MCF 10A (cell line): ENCODE results near the gene KIFC1. TPM values are rescaled to one million over a fixed set of nuclear protein-coding genes. Genes with fewer than 3 reads are reported as not detected.
"Not testable (repeated sequence)": the region's sequence is repeated elsewhere in the genome, so short reads cannot be mapped to it uniquely, and the experiment has no call there.

Experiments
- BruUV-seq: library from RNA; stranded (reverse); fragments of 400-500 nt; replicated peaks from 2 replicates; lab custom pipeline; 2021; lab: Mats Ljungman, UMichigan
- CTCF ChIA-PET: fragments of 300-600 bp; sonication (Branson Sonifier 250); formaldehyde crosslinking; extraction: SDS; loops from one replicate; lab custom pipeline; 2021; ENCODE audit warnings: antibody characterized with exemption, inconsistent platforms; lab: Yijun Ruan, JAX
- POLR2A ChIA-PET: fragments of 300-600, 350-650 bp; sonication (Branson Sonifier 250); formaldehyde crosslinking; extraction: SDS; loops from one replicate; lab custom pipeline; 2020; ENCODE audit warnings: antibody characterized with exemption, inconsistent platforms; lab: Yijun Ruan, JAX
- DNase-seq: peaks from one replicate; pipeline ENCODE4 v3.0.0-alpha.2; 2018; ENCODE audit not compliant: unreplicated experiment
- H3K27ac Mint-ChIP-seq: one replicate; pipeline ENCODE4 v1.8.0; 2022; ENCODE audit warnings: mild to moderate bottlenecking, low read depth, mixed read lengths; ENCODE audit not compliant: unreplicated experiment
- H3K27me3 Mint-ChIP-seq: one replicate; pipeline ENCODE4 v1.8.0; 2022; ENCODE audit warnings: mixed read lengths; ENCODE audit not compliant: insufficient read depth, unreplicated experiment
- H3K36me3 Mint-ChIP-seq: one replicate; pipeline ENCODE4 v1.8.0; 2022; ENCODE audit warnings: mild to moderate bottlenecking, moderate library complexity, mixed read lengths; ENCODE audit not compliant: insufficient read depth, unreplicated experiment
- H3K4me1 Mint-ChIP-seq: one replicate; pipeline ENCODE4 v1.8.0; 2022; ENCODE audit warnings: mixed read lengths; ENCODE audit not compliant: insufficient read depth, unreplicated experiment
- H3K4me3 Mint-ChIP-seq: one replicate; pipeline ENCODE4 v1.8.0; 2022; ENCODE audit warnings: mild to moderate bottlenecking, moderate library complexity, mixed read lengths; ENCODE audit not compliant: unreplicated experiment
- H3K9me3 Mint-ChIP-seq: one replicate; pipeline ENCODE4 v1.8.0; 2022; ENCODE audit warnings: mixed read lengths; ENCODE audit not compliant: unreplicated experiment
- intact Hi-C: fragments of 100-400 bp; cut with micrococcal nuclease; formaldehyde crosslinking; loops from 2 replicates; pipeline ENCODE4 v1.14.1; 2022
- total RNA-seq: library from RNA; stranded (reverse); gene quantifications from 2 replicates; pipeline ENCODE4 v1.2.3, GENCODE V29; 2022
- TF ChIP-seq, protein P1 (sequence below): fragments of 200-600 bp; IDR thresholded peaks from one replicate; pipeline ENCODE4 v1.8.0; 2022; ENCODE audit warnings: antibody characterized with exemption, mild to moderate bottlenecking; ENCODE audit not compliant: unreplicated experiment

Gene KIFC1
- total RNA-seq, 1 experiment from 2014 or later, result 27.1 TPM

- ChIA-PET POLR2A (interaction anchor here (0.6 to 2.0 kb wide), 3 partner anchors 16 to 1022 kb away, joined by 3 to 12 read pairs (median 4); partner anchors contain the start of gene BAK1), CTCF (interaction anchor here (0.6 to 1.6 kb wide), 5 partner anchors 8 to 474 kb away, joined by 3 to 5 read pairs (median 3); no protein-coding TSS in a partner anchor)
- H3K4me1 Mint-ChIP-seq, result peaks cover 37% of the 10 kb centered on the region
- H3K9me3 Mint-ChIP-seq, result no peaks in the 10 kb centered on the region
- BruUV-seq, result no TSS peak
- peak overlapping the region; percentile 72 for H3K27ac Mint-ChIP-seq
- TF ChIP-seq, protein P1, sequence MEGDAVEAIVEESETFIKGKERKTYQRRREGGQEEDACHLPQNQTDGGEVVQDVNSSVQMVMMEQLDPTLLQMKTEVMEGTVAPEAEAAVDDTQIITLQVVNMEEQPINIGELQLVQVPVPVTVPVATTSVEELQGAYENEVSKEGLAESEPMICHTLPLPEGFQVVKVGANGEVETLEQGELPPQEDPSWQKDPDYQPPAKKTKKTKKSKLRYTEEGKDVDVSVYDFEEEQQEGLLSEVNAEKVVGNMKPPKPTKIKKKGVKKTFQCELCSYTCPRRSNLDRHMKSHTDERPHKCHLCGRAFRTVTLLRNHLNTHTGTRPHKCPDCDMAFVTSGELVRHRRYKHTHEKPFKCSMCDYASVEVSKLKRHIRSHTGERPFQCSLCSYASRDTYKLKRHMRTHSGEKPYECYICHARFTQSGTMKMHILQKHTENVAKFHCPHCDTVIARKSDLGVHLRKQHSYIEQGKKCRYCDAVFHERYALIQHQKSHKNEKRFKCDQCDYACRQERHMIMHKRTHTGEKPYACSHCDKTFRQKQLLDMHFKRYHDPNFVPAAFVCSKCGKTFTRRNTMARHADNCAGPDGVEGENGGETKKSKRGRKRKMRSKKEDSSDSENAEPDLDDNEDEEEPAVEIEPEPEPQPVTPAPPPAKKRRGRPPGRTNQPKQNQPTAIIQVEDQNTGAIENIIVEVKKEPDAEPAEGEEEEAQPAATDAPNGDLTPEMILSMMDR, result no peak
- peaks cover 7% of the 10 kb centered on the region for H3K36me3 Mint-ChIP-seq
- intact Hi-C loops, result no loop called here
- no peaks in the 10 kb centered on the region for H3K27me3 Mint-ChIP-seq
- H3K4me3 Mint-ChIP-seq, result peak overlapping the region; percentile 81
- no peak for DNase-seq
Observed at GRCh38 chr6:33392979-33393378, 1.4 kb downstream of the KIFC1 start.

DNA sequence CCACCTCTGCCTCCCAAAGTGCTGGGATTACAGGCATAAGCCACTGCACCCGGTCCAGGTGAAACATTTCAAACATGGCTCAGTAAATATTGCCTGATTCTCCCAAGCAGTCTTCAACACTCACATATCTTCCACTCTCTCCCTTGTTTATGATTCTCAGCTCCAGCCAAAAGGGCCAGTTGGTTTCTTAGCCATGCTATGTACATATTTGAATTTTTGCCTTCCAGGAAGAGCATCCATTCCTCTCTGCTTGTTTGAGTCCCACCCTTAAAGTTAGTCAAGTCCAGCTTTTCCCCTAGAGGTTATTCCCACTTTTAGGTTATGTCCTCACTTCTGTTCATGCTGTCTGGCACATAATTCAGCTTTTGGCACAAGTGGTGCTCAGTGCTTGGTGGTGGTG lies 5.9 kb downstream of the KIFC1 start:
- no peak overlapping the region for H3K4me3 Mint-ChIP-seq
- no peaks in the 10 kb centered on the region for H3K9me3 Mint-ChIP-seq
- H3K36me3 Mint-ChIP-seq, result peaks cover 35% of the 10 kb centered on the region
- peaks cover 31% of the 10 kb centered on the region for H3K4me1 Mint-ChIP-seq
- CTCF ChIA-PET, result interaction anchor here (0.5 to 2.2 kb wide), 3 partner anchors 11 to 52 kb away, joined by 3 to 11 read pairs (median 3); partner anchors contain the start of gene CUTA
- no peaks in the 10 kb centered on the region for H3K27me3 Mint-ChIP-seq
- TF ChIP-seq, protein P1, result no peak
- no TSS peak for BruUV-seq
- intact Hi-C loops, result no loop called here
- H3K27ac Mint-ChIP-seq, result peak overlapping the region; percentile 43
- POLR2A ChIA-PET, result interaction anchor here (0.6 to 3.9 kb wide), 3 partner anchors 12 to 344 kb away, joined by 3 to 15 read pairs (median 5); partner anchors contain the start of gene ZBTB9
- DNase-seq, result no peak

- H3K4me3 Mint-ChIP-seq, BruUV-seq, H3K27me3 Mint-ChIP-seq, H3K9me3 Mint-ChIP-seq, intact Hi-C loops, DNase-seq, CTCF ChIA-PET, POLR2A ChIA-PET: not testable (repeated sequence)
- Mint-ChIP-seq H3K27ac (peak overlapping the region; percentile 43), H3K4me1 (peaks cover 24% of the 10 kb centered on the region), H3K36me3 (peaks cover 35% of the 10 kb centered on the region)
Observed at GRCh38 chr6:33398601-33399000, 7.0 kb downstream of the KIFC1 start.

DNA sequence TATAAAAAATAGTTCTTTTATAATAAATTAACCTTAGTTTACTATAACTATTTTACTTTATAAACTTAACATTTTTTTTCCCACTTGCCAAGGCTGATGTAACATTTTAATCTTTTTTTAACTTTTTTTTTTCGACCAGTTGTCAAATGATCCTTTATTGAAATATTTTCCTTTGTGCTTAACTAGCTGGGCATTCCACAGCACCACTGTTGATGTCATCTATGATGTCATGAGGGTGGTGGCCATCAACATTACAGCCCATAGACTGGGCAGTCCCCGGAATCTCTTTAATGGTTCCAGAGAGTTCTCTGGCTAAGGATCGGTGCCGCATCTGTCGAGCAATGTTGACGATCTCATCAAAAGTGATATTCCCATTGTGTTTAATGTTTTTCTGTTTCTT lies 8.3 kb downstream of the KIFC1 start:
- Mint-ChIP-seq H3K36me3 (peaks cover 39% of the 10 kb centered on the region), H3K4me1 (peaks cover 13% of the 10 kb centered on the region)
- H3K27me3 Mint-ChIP-seq, POLR2A ChIA-PET, H3K9me3 Mint-ChIP-seq, DNase-seq, CTCF ChIA-PET, BruUV-seq, H3K27ac Mint-ChIP-seq, H3K4me3 Mint-ChIP-seq, intact Hi-C loops: not testable (repeated sequence)

DNA sequence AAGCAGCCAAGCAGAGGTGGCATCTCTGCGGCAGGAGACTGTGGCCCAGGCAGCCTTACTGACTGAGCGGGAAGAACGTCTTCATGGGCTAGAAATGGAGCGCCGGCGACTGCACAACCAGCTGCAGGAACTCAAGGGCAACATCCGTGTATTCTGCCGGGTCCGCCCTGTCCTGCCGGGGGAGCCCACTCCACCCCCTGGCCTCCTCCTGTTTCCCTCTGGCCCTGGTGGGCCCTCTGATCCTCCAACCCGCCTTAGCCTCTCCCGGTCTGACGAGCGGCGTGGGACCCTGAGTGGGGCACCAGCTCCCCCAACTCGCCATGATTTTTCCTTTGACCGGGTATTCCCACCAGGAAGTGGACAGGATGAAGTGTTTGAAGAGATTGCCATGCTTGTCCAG lies 13.3 kb downstream of the KIFC1 start:
- peaks cover 7% of the 10 kb centered on the region for H3K4me1 Mint-ChIP-seq
- H3K4me3 Mint-ChIP-seq, result no peak overlapping the region
- H3K27me3 Mint-ChIP-seq, result no peaks in the 10 kb centered on the region
- no peak for DNase-seq
- TF ChIP-seq, protein P1, result no peak
- H3K9me3 Mint-ChIP-seq, result no peaks in the 10 kb centered on the region
- H3K27ac Mint-ChIP-seq, result no peak overlapping the region
- BruUV-seq, result no TSS peak
- ChIA-PET CTCF (interaction anchor here (0.7 to 1.9 kb wide), 2 partner anchors 14 to 388 kb away, joined by 3 to 5 read pairs; no protein-coding TSS in a partner anchor), POLR2A (no interaction called here)
- H3K36me3 Mint-ChIP-seq, result peaks cover 32% of the 10 kb centered on the region
- intact Hi-C loops, result no loop called here
